Adrenal gland (tissue), 12 donors: Measurements from ENCODE around the gene TNIK. TPM values are rescaled to one million over a fixed set of nuclear protein-coding genes. Genes with fewer than 3 reads are reported as not detected.

Experiments used
- DNase-seq, 7 donors: peaks; one replicate each; pipeline ENCODE4 v3.0.0-alpha.2; 2019 to 2020
- H3K27ac ChIP-seq, 5 donors: fragments of 200-600 bp; sonication (generic) in 4 of 5; 1 replicate in 3 of 5; 2 replicates in 2 of 5; pipeline versions ENCODE4 v1.5.1 to v1.8.0; 2016 to 2020; ENCODE audit warnings: mild to moderate bottlenecking in 1 of 5
- H3K27me3 ChIP-seq: fragments of 200-600 bp; 2 replicates; pipeline ENCODE4 v1.8.0; 2021
- H3K36me3 ChIP-seq, 2 donors: fragments of 200-600 bp; replicated peaks in 1 of 2; 1 replicate in 1 of 2; 2 replicates in 1 of 2; pipeline versions ENCODE4 v1.5.1 to v1.8.0; 2018 to 2022
- H3K4me1 ChIP-seq, 2 donors: fragments of 200-600 bp; replicated peaks in 1 of 2; 1 replicate in 1 of 2; 2 replicates in 1 of 2; pipeline versions ENCODE4 v1.5.1 to v1.8.0; 2018 to 2021
- H3K4me3 ChIP-seq, 4 donors: fragments of 200-600 bp; sonication (generic) in 3 of 4; one replicate each; pipeline ENCODE4 v1.5.1; 2016 to 2018
- H3K9me3 ChIP-seq, 3 donors: fragments of 200-600 bp; sonication (generic) in 1 of 3; replicated peaks in 1 of 3; 1 replicate in 2 of 3; 2 replicates in 1 of 3; pipeline versions ENCODE4 v1.5.1 to v1.8.0; 2016 to 2021
- CTCF ChIP-seq, 6 experiments: fragments of 450-650 bp in 4 of 6; fragments of 200-600 bp in 2 of 6; sonication (generic) in 1 of 6; IDR thresholded peaks; 1 replicate in 5 of 6; 2 replicates in 1 of 6; pipeline versions ENCODE4 v1.5.1 to v1.8.0; 2016 to 2021; ENCODE audit warnings: antibody characterized with exemption in 6 of 6, mild to moderate bottlenecking in 2 of 6, moderate library complexity in 1 of 6
- POLR2A ChIP-seq, 2 donors: fragments of 450-650 bp; IDR thresholded peaks; one replicate each; pipeline ENCODE4 v1.6.1; 2017; ENCODE audit warnings: antibody characterized with exemption in 2 of 2, mild to moderate bottlenecking in 2 of 2, moderate library complexity in 1 of 2
- WGBS, 4 donors: extraction: QIAGEN DNeasy Blood & Tissue Kit in 2 of 4; methylation state at CpG; one replicate each; pipeline versions ENCODE4 v1.1.5 to v1.1.7; 2013 to 2017; 5-methylcytosine and 5-hydroxymethylcytosine counted together
- intact Hi-C, 2 donors: fragments of 100-400 bp; cut with DNase I; formaldehyde crosslinking; loops; one replicate each; pipeline versions ENCODE4 v1.14.1 to v1.15.0; 2022 to 2023
- polyA plus RNA-seq, 3 donors: library from polyadenylated mRNA; stranded (reverse); fragments of 200-250 nt in 2 of 3; fragments of 350-450 nt in 1 of 3; fragmentation: Illumina TruSeq in 1 of 3; extraction: RNeasy Lipid Tissue Mini Kit (QIAGEN cat#74804) in 1 of 3; gene quantifications; one replicate each; pipeline ENCODE4 v1.2.3, GENCODE V29; 2013 to 2014
- total RNA-seq, 9 donors: library from RNA; depleted of rRNA in 4 of 9; stranded (reverse); fragments of >200 nt in 4 of 9; fragments of 120-200 nt in 1 of 9; fragmentation: NEBNext Ultra II Directional in 1 of 9; extraction: Animal tissue kit (Norgen Biotek cat#: 25700) in 1 of 9; gene quantifications; one replicate each; pipeline versions ENCODE4 v1.1.0 to v1.2.4, GENCODE V29; 2013 to 2023
- donor health status: healthy with polysubstance abuse.
- donor health status: Bipolar disorder and iron deficiency.
- donor health status: DM: yes; HTN: yes; CAD: no.
- donor health status: DM: no; HTN: no; CAD: no.
- donor health status: DM: no; HTN: no; CAD: no.
- donor health status: DM: yes; HTN: yes; CAD: no.

The TNIK gene
- total and polyA plus RNA-seq, 12 donors: 4.9 to 33.1 (median 10.7) TPM

- no peaks in the 10 kb centered on the region for H3K27me3 ChIP-seq
- peaks cover 8 to 20% of the 10 kb centered on the region in 2 donors for H3K4me1 ChIP-seq
- 64 to 75% (median 68%) methylated on average over 2 of the region's 2 CpGs for WGBS, 4 donors
- H3K9me3 ChIP-seq: no peaks in the 10 kb centered on the region
- DNase-seq: no peak
- intact Hi-C loops: no loop called here
- H3K4me3 ChIP-seq: no peak overlapping the region
- H3K27ac ChIP-seq: no peak overlapping the region
- TF ChIP-seq CTCF (IDR thresholded peaks at IDR 0.05) (no peak), POLR2A (IDR thresholded peaks at IDR 0.05) (no peak)
- no peaks in the 10 kb centered on the region for H3K36me3 ChIP-seq
Observed at GRCh38 chr3:171285287-171285686, 174.9 kb downstream of the TNIK start.

GRCh38 chr3:171284308-171285075, 175.7 kb downstream of the TNIK start:
- peak in 4 of 7 donors; percentile 37 to 49 (median 42) for DNase-seq
- 41 to 57% (median 50%) methylated on average over 5 of the region's 5 CpGs for WGBS, 4 donors
- Histone ChIP-seq H3K9me3 (no peaks in the 10 kb centered on the region), H3K4me1 (peaks cover 8 to 20% of the 10 kb centered on the region in 2 donors), H3K4me3 (no peak overlapping the region), H3K27me3 (no peaks in the 10 kb centered on the region), H3K27ac (peak overlapping the region in 1 of 5 donors; percentile 20), H3K36me3 (no peaks in the 10 kb centered on the region)
- TF ChIP-seq CTCF (IDR thresholded peaks at IDR 0.05) (no peak), POLR2A (IDR thresholded peaks at IDR 0.05) (no peak)
- intact Hi-C loops: no loop called here

GRCh38 chr3:171283848-171284222, 176.4 kb downstream of the TNIK start:
- peaks cover 8 to 20% of the 10 kb centered on the region in 2 donors for H3K4me1 ChIP-seq
- no peak overlapping the region for H3K27ac ChIP-seq
- WGBS, 4 donors: 91 to 97% (median 93%) methylated on average over 4 of the region's 4 CpGs

More at GRCh38 chr3:171283848-171284222, 176.4 kb downstream of the TNIK start:
- no peak for TF ChIP-seq CTCF (IDR thresholded peaks at IDR 0.05)
- no peak for TF ChIP-seq POLR2A (IDR thresholded peaks at IDR 0.05)
- H3K9me3 ChIP-seq: no peaks in the 10 kb centered on the region
- no peaks in the 10 kb centered on the region for H3K27me3 ChIP-seq
- intact Hi-C loops: no loop called here
- H3K36me3 ChIP-seq: no peaks in the 10 kb centered on the region
- no peak for DNase-seq
- no peak overlapping the region for H3K4me3 ChIP-seq
